ENCODE data around the gene ASB3.
"Not testable (repeated sequence)": the region's sequence is repeated elsewhere in the genome, so short reads cannot be mapped to it uniquely, and the experiment has no call there.

ASB3 gene

DNA sequence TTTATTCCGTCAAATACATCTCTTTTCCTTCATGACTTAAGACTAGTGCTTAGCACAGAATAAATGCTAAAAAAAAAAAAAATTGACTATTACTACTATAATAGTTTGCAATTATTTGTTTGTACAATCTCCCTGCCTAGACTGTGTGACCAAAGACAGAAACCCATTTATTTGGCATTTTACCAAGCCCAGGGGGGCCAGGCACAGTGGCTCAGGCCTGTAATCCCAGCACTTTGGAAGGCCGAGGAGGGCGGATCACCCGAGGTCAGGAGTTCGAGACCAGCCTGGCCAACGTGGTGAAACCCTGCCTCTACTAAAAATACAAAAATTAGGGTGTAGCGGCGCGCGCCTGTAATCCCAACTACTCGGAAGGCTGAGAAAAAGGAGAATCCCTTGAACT, 1.4 kb downstream of the ASB3 start:
- no peak for ATAC-seq

DNA sequence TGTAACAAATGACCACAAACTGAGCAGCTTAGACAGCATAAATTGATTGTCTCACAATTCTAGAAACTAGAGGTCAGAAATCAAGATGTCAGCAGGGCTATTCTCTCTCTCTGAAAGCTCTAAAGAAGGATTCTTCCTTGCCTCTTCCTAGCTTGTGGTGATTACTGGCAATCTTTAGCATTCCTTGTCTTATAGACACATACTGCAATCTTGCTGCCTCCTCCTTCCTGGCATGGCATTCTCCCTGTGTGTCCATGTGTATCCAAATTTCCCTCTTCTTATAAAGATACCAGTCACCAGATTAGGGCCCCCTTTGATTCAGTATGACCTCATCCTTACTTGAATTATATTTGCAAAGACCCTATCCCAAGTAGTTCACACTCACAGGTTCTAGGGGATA, 2.3 kb downstream of the ASB3 start:
- no peak for ATAC-seq

DNA sequence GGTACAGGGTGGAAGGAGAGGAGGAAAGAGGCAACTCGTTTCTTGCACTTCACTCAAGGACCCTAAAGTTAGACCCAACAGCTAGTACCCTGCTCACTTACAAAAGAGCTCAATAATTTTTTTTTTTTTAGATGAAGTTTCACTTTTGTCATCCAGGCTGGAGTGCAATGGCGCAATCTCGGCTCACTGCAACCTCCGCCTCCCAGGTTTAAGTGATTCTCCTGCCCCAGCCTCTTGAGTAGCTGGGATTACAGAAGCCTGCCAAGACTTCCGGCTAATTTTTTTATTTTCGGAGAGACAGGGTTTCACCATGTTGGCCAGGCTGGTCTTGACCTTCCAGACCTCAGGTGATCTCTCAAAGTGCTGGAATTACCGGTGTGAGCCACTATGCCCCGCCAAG, 4.1 kb downstream of the ASB3 start:
- no peak for ATAC-seq

DNA sequence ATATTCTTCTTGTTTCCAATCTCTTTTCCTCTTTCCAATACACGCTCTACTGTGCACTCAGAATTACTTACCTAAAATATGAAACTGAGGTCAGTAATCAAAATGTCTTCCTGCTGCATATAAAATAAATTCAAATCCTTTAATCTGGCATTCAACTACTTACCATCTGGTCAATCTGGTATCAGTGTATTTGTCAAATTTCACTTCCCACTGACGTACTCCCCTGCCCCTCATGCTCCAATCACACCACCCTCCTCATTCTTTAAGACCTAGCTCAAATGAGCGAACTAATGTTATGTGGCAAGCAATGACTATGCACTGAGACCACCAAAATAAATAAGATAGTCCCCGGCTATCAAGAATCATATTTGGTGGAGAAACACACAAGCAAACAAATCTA, 6.7 kb downstream of the ASB3 start:
- ATAC-seq: no peak

DNA sequence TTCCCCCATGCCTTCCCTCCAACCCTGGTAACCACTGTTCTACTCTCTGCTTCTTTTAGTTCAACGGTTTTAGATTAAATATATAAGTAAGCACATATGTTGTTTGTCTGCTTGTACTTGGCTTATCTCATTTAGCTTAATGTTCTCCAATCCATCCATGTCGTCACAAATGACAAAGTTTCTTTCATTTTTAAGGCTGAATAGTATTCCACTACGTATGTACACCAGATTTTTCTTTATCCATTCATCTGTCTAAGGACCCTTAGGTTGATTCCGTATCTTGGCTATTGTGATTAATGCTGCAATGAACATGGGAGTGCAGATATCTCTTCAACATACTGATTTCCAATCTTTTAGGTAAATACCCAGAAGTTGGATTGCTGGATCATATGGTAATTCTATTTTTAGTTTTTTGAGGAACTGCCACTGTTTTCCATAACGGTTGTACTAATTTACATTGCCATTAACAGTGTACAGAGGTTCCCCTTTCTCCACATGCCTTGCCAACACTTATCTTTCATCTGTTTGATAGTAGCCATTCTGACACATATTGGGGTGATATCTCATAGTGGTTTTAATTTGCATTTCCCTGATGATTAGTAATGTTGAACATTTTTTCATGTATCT, 8.1 kb downstream of the ASB3 start:
- peak; percentile 44 to 58 for ATAC-seq

DNA sequence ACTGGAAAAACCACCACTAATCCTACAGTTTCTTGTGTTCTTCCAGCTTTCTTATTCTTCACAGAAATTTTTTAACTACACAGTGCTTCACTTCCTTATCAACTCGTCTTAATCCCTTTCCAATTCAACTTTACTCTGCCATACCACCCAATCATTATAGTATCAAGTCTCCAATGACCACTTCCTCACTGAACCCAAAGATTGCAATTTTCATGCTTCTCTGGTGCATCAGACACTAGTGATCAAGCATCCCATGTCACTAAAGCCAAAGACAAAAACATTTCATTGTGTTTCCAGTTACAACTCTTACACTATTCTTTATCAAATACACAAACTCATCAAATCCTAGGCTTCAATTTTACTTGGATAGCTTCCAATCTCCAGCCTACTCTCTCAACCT, 9.6 kb downstream of the ASB3 start:
- no peak for ATAC-seq

DNA sequence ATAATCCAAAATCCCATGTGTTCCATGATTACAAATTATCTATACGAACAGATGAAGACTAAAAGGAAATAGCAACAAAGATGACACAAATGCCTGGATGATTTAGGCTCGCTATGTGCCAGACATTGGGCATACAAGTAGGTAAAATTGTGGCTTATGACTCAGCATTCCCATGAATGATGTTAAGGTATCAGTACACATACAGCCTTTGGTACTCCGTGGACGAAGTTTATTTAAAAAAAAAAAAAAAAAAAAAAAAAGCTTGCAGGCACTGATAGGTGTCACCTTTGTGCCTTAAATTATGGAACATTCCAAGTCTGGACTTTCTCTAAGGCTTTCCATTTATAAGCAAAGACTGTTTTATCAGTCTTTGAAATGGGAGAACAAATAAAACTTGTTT, 16.5 kb downstream of the ASB3 start:
- ATAC-seq: peak in 1 of 2 donors; percentile 22

DNA sequence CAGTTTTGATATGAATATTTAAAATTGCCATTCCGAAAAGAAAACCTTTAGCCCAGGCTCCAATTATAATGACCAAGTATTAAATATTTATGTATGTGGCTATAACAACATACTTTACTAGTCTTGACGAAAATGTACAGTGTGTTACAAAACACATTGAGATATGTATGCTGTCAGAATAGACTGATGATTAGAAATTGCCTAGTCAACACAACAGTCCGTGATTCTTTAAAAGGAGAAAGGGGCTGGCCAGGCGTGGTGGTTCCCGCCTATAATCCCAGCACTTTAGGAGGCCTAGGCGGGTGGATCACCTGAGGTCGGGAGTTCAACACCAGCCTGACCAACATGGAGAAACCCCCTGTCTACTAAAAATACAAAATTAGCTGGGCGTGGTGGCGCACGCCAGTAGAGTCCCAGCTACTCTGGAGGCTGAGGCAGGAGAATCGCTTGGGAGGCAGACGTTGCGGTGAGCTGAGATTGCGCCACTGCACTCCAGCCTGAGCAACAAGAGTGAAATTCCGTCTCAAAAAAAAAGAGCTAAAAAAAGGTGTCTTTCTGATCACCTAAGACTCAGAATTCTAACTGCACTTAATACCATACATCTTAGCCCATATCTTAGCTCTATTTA, 17.3 kb downstream of the ASB3 start:
- ATAC-seq: no peak

DNA sequence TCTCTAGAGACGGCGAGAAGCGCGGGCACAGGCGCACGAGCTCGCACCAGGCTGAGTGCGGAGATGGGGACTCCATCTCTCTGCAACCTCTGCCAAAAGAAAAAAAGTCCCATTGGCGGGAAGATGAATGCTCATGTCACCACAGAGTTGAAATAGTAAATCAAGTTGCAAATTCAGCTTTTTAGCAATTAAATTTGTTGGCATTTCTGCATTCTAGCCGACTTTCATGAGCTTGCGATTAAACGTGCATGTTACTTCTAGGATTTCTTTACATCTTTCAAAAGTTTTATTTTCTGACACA, 18.6 kb downstream of the ASB3 start:
- ATAC-seq: peak in 1 of 2 donors; percentile 58

DNA sequence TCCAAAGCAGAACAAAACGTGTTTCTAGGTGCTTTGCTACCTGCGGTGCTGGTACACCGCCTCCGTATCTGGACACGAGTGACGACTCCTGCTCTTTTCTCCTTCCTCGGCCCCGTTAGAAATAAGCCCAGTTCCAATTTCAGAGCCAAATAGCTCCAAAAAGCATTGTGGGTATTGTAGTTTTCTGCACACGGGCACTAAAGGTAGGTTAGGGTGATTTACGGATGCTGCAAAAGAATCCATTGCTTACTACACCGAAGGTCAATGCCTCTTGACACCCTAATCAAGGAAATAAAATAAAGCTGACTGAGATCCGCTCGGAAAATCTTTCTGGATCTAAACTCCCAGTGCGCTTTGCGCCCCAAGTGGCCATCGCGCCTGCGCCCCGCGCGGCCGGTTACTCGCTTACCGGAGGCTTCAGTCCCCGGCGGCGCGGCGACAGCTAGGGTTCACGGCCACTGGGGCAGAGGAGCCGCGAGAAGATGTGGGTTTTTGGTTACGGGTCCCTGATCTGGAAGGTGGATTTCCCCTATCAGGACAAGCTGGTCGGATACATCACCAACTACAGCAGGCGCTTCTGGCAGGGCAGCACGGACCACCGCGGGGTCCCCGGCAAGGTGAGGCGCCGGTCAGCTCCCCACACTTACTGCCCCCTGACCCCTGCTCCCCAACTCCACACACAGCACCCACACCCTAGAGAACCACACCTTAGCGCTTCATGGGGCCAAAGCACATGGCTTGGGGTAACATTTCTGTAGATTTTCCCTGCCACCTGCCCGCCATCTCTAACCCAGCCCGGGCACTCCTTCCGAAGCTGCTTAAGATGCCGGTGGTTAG, 19.1 kb downstream of the ASB3 start, which contains the start of gene CHAC2:
Gene CHAC2, plus strand, starts transcription at position 400 of the 837 bp plus-strand sequence. Its CDS starts 83 bp downstream, at position 483.
- peak; percentile 94 to 95 for ATAC-seq

DNA sequence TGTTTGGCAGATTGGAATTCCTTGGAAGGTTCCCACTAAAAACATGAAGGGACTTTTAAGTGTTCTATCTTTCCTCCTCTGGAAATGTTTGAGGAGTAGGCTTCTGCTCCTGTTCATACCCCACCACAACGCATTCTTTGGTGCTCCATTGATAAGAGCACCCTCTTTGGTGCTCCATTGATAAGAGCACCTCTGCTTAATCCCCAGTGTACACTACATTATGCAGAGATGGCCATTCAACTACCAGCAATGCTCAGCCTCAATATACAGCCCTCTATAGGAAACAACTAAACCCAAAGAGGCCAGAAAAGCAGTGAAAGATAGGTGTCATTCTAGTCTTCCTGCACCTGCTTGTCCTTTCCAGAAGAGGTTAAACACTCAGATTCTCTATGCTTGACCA, 21.0 kb downstream of the ASB3 start:
- ATAC-seq: no peak

DNA sequence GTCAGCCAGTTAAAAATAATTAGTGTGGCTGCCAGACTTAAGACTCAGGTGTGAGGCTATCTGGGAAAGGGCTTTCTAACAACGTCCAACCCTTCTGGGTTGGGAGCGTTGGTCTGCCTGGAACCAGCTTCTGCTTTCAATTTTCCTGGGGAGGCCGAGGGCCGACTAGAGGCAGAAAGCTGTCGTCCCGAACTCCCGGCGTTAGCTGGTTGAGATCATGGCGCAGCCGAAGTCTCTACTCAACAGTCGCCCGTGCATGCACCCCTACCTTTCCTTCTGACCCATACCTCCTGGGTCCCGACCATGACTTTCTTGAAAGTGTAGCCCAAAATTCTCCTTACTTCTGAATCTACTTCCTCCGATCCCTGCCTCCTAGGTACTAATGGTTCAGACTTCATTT, 29.5 kb downstream of the ASB3 start:
- not testable (repeated sequence) for ATAC-seq

DNA sequence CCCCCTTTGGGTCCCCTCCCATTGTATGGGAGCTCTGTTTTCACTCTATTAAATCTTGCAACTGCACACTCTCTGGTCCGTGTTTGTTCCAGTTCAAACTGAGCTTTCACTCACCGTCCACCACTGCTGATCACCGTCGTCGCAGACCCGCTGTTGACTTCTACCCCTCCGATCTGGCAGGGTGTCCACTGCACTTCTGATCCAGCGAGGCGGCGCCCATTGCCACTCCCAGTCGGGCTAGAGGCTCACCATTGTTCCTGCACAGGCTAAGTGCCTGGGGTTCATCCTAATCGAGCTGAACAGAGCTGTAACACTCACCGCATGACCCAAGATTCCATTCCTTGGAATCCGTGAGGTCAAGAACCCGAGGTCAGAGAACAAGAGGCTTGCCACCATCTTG, 30.1 kb downstream of the ASB3 start:
- no peak for ATAC-seq

DNA sequence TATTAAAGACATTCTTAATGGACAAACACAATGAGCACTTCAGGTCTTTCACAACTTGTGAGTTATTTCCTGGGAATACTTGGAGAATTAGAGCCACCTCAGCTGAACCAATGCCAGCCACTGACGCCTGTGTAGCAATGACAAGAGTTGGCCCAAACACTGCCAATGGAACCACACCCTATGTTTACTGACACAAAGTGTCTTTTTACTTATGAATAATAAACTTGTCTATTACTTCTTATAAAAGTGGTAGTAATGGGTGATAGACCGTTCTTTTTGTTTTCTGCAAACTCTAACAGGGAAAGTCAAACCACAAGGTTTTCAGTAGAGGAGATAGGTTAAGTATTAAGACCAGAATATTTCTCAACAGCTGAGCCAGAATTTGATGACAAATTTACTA, 31.6 kb downstream of the ASB3 start:
- no peak for ATAC-seq

DNA sequence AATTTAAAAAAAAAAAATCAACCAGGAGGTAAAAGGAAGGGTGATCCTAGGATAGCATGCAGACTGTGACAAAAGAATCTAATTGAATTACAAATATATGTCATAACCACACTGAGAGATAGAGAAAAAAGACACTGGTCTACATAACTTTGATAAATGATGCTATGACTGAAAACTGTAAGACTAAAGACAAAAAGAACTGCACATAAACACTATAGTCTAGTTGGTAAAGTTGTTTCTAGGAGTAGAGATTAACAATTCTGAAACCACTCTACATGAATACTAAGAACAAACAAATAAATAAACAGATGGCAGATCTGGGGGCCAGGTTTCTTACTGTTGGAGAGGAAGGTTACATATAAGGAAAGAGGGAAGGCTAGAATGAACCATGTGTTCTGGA, 33.7 kb downstream of the ASB3 start:
- ATAC-seq: peak in 1 of 2 donors; percentile 21

DNA sequence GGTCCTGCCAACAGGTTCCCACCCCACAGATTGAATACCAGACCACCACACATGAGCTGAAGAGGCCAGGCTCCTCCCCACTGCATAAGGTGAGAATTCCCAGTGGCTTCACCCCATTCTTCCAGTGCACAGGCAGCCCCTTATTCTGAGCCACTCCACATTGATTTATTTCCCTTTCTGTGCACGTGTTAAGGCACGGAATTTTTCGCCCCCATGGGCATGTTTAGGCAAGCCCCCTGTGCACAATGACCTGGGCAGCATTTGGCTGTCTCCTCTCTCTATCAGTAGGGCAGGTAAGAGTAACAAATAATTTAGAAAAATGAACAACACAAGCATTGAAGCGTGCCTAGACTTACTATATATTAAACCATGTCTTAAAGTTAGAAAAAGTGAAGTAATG, 34.4 kb downstream of the ASB3 start:
- no peak for ATAC-seq

DNA sequence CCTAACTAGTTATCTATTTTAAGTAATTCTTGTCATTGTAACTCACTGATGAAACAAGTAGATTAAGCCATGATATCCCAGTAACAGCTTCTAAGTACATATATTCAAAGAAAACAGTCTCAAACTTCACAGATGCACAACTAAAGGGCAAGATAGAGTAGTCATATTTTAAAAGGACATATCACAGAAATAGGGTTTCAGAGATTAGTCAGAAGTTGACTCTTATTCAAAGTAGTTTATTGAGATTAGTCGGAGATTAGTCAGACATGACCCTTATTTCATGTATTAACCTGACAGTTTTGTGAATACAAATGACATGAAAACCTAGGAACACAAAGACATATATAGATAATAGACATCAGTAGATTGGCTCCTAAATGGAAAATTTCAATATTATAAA, 35.0 kb downstream of the ASB3 start:
- ATAC-seq: peak; percentile 94 to 95

DNA sequence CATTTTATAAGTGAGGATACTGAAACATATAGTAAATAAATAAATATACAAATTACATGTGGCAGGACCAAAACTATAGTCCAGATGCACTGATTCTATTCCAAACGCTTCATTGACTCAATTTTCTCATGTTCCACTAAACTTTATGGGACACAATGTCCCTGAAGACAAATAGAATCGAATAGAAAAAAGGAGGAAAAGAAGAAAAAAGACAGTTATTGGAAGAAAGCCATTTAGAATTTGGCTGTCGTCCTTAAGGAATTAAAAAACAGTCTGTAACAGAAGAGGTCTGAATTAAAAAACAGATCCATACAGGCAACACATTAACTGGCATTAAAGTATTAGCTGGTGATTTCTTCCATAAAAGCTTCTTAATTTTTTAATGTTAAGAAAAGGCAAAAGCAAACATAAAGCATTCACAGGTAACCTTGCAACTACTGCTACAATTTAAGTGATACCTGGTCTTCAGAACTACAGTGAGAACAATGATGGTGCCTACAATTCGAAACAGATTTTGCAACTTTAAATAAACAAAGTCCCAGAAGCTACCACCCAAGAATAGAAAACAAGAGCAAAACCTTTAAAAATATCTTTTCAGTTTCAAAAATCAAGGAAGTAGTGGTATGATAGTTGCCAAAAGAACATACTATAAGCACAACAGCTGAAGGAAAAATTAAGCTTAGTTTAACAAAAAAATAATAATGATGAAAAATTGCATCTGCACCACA, 36.5 kb downstream of the ASB3 start:
- ATAC-seq: no peak

DNA sequence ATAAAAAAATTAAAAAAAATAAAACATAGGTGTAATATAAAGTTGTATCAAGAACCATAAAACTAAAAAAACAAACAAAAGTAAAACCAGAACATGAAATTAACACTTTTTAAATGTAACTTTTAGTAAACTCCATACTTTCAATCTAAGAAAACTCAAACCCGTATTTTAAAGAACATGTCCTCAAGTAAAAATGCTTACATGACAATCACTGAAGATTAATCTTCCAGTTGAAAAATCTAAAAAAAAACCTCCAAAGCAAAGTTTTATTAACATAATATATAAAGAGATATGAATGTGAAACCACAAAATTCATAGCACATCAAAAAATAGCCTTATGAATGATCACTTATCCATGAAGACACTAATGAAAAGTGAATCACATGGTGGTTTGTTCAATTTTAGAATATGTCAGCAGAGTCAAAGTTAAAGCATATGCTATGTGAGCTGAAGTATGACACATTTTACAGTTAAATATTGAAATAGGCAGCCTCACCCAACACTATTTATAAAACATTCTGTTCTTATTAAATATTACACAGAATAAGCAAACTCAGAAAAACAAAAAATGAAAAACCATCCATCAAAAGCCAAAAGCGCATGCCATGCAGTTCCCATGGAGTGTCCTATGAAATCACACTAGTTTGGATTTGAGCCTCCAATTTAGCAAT, 42.2 kb downstream of the ASB3 start:
- ATAC-seq: peak; percentile 41 to 64

DNA sequence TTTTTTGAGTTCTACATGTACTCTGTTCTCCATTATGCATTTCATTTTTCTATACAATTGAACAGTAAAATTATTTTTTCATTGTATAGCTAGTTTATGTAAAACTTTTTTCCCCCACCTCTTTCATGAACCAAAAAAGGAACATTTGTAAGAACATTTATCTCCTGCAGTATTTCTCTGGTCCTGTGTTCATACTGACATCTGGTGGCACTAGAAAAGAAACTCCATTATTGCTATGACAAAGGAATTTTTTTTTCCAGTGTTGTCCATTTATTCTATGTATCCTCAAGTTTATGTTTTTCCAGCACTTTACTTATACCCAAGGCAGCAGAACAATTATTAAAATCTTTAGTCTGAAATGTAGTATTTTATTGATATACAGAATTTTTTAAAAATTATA, 46.6 kb downstream of the ASB3 start:
- no peak for ATAC-seq

DNA sequence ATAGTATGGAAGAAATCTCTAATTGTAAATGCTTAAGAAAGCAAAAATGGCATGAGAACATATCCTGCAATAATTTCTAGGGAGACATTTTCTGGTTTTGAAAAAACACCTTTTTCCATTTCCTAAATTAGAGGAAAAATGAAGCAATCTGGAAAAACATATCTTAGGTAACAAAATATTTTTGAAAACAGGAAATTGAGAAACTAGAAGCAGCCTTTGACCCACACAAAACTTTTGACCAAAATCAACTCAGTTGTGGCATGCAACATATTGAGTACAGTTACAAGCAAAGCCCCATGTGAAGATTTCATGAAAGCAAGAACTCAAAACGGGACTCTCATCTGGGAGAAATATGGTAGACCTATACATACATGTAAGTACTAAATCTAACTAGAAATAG, 47.7 kb downstream of the ASB3 start:
- ATAC-seq: no peak

DNA sequence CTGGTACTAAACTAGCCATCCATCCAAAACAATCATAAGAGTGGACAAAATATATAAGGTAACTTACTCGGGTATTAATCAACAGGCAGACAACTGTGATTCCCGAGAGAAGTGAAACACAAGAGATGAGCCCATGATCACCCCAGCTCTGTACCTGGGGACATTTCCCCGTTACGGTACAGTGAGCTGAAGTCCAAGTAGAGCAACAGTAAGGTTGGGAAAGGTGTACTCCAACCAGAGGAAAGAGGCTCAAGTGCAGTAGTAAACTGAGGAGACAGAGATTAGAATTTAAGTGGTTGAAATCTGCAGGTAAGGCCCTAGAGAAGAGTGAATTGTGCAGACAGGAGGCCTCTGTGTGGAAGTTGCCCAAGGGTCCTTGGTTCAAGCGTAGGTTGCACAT, 49.7 kb downstream of the ASB3 start:
- ATAC-seq: no peak

All from activated CD4-positive, CD25-positive, alpha-beta regulatory T cell treated with anti-CD3 and anti-CD28 coated beads, Interleukin-2, amount 50 U/mL, for 24 hours (primary cell).